ENCODE data around the gene IGSF8.

IGSF8 gene

GRCh38 chr1:160092366-160093068, 5.9 kb downstream of the IGSF8 start:
- no peak overlapping the region for H3K27ac ChIP-seq (ENCODE audit: low read length)
- H3K9ac ChIP-seq (ENCODE audit: low read length), result no peak overlapping the region
- peaks cover 25% of the 10 kb centered on the region for H3K4me1 ChIP-seq (ENCODE audit: control insufficient read depth, low read depth, low read length)
- no peaks in the 10 kb centered on the region for H3K9me3 ChIP-seq (ENCODE audit: control insufficient read depth, low read depth, low read length)
- H3K4me3 ChIP-seq (ENCODE audit: low read length), result no peak overlapping the region
- H3K36me3 ChIP-seq (ENCODE audit: control insufficient read depth, low read depth, low read length), result peaks cover 18% of the 10 kb centered on the region
- no peaks in the 10 kb centered on the region for H3K27me3 ChIP-seq (ENCODE audit: control insufficient read depth, insufficient read depth, low read length)

GRCh38 chr1:160091666-160092223, 6.7 kb downstream of the IGSF8 start:
- H3K27me3 ChIP-seq (ENCODE audit: control insufficient read depth, insufficient read depth, low read length), result no peaks in the 10 kb centered on the region
- peaks cover 18% of the 10 kb centered on the region for H3K36me3 ChIP-seq (ENCODE audit: control insufficient read depth, low read depth, low read length)
- no peak overlapping the region for H3K9ac ChIP-seq (ENCODE audit: low read length)
- H3K4me3 ChIP-seq (ENCODE audit: low read length), result no peak overlapping the region
- H3K4me1 ChIP-seq (ENCODE audit: control insufficient read depth, low read depth, low read length), result peaks cover 18% of the 10 kb centered on the region
- no peaks in the 10 kb centered on the region for H3K9me3 ChIP-seq (ENCODE audit: control insufficient read depth, low read depth, low read length)
- no peak overlapping the region for H3K27ac ChIP-seq (ENCODE audit: low read length)

DNA sequence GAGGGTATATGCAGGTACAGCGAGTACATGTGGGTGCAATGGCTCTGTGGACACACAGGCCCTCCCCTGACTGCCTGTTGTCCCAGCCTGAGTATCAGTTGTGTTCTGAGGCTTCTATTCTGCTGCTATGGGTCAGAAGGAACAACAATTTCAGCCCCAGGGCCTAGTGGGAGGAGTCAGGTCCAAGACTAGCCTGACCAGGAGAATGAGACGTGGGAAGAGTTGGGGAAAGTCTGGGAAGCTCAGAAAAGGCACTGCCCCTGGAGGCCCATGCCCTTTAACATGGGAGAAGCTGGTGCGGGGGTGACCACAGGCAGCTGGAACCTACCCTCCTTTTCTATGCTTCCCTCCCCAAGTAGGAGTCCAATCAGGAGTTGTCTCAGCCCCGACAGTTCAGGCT, 7.7 kb downstream of the IGSF8 start:
- Histone ChIP-seq H3K4me3 (ENCODE audit: low read length) (no peak overlapping the region), H3K36me3 (ENCODE audit: control insufficient read depth, low read depth, low read length) (peaks cover 18% of the 10 kb centered on the region), H3K4me1 (ENCODE audit: control insufficient read depth, low read depth, low read length) (peaks cover 12% of the 10 kb centered on the region), H3K9ac (ENCODE audit: low read length) (no peak overlapping the region), H3K9me3 (ENCODE audit: control insufficient read depth, low read depth, low read length) (no peaks in the 10 kb centered on the region), H3K27me3 (ENCODE audit: control insufficient read depth, insufficient read depth, low read length) (no peaks in the 10 kb centered on the region), H3K27ac (ENCODE audit: low read length) (no peak overlapping the region)

- Histone ChIP-seq H3K27ac (ENCODE audit: low read length) (no peak overlapping the region), H3K27me3 (ENCODE audit: control insufficient read depth, insufficient read depth, low read length) (peaks cover 6% of the 10 kb centered on the region), H3K9ac (ENCODE audit: low read length) (no peak overlapping the region), H3K4me3 (ENCODE audit: low read length) (no peak overlapping the region), H3K36me3 (ENCODE audit: control insufficient read depth, low read depth, low read length) (peaks cover 18% of the 10 kb centered on the region), H3K9me3 (ENCODE audit: control insufficient read depth, low read depth, low read length) (no peaks in the 10 kb centered on the region), H3K4me1 (ENCODE audit: control insufficient read depth, low read depth, low read length) (peaks cover 5% of the 10 kb centered on the region)
Measured at GRCh38 chr1:160089883-160090282, 8.5 kb downstream of the IGSF8 start.

DNA sequence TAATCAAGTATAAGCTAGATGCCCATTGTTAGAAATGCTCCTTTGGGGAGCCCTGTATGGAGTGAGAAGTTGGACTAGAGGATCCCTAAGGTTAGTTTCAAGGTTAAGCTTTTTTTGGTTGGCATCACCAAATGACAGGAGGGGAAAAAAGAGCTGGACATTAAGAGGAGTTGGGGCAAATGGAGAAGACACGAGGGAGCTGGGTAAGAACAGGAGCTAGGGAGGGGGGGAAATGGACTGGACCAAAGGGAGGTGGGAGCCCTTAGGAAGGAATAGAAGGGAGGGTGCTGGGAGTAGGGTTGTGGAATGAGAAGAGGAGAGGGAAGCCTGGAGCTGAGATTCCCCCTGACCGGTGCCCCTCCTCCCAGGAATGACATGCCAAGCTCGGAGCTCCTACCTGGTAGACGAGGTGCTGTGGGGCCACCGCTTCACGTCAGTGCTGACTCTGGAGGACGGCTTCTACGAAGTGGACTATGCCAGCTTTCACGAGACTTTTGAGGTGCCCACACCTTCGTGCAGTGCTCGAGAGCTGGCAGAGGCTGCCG, 11.2 kb downstream of the IGSF8 start:
- peaks cover 10% of the 10 kb centered on the region for H3K36me3 ChIP-seq (ENCODE audit: control insufficient read depth, low read depth, low read length)
- peaks cover 32% of the 10 kb centered on the region for H3K27me3 ChIP-seq (ENCODE audit: control insufficient read depth, insufficient read depth, low read length)

DNA sequence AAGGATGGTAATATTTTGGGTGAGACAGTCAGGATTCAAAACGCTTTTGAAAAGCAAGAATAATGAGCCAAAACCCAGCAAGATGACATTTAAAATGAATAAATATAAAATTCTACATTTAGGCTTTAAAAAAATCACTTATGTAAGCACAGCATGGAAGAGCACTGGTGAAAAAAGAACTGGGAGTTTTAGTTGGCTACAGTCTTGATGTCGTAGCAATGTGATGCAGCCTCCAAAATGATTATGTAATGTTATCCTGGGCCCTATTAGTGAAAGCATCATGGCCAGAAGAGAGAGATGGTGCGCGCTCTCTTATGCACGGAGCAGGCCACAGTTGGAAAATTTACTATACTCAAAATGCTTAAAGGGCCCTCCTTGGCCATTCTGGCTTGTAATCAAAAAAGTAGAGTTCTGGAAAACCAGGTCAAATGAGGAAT, 11.9 kb downstream of the IGSF8 start:
- H3K9me3 ChIP-seq (ENCODE audit: control insufficient read depth, low read depth, low read length), result no peaks in the 10 kb centered on the region

More for the DNA sequence above, 11.2 kb downstream of the IGSF8 start:
- H3K9me3 ChIP-seq (ENCODE audit: control insufficient read depth, low read depth, low read length), result no peaks in the 10 kb centered on the region
- no peak overlapping the region for H3K27ac ChIP-seq (ENCODE audit: low read length)
- H3K4me1 ChIP-seq (ENCODE audit: control insufficient read depth, low read depth, low read length), result peaks cover 5% of the 10 kb centered on the region
- H3K4me3 ChIP-seq (ENCODE audit: low read length), result no peak overlapping the region
- no peak overlapping the region for H3K9ac ChIP-seq (ENCODE audit: low read length)

GRCh38 chr1:160085686-160086455, 12.5 kb downstream of the IGSF8 start:
- H3K9me3 ChIP-seq (ENCODE audit: control insufficient read depth, low read depth, low read length), result no peaks in the 10 kb centered on the region
- H3K9ac ChIP-seq (ENCODE audit: low read length), result no peak overlapping the region
- no peak overlapping the region for H3K27ac ChIP-seq (ENCODE audit: low read length)
- H3K4me1 ChIP-seq (ENCODE audit: control insufficient read depth, low read depth, low read length), result peaks cover 5% of the 10 kb centered on the region
- no peak overlapping the region for H3K4me3 ChIP-seq (ENCODE audit: low read length)
- H3K36me3 ChIP-seq (ENCODE audit: control insufficient read depth, low read depth, low read length), result peaks cover 5% of the 10 kb centered on the region
- H3K27me3 ChIP-seq (ENCODE audit: control insufficient read depth, insufficient read depth, low read length), result peaks cover 45% of the 10 kb centered on the region

More for the DNA sequence above, 11.9 kb downstream of the IGSF8 start:
- no peak overlapping the region for H3K27ac ChIP-seq (ENCODE audit: low read length)
- H3K9ac ChIP-seq (ENCODE audit: low read length), result no peak overlapping the region
- peaks cover 5% of the 10 kb centered on the region for H3K4me1 ChIP-seq (ENCODE audit: control insufficient read depth, low read depth, low read length)
- no peak overlapping the region for H3K4me3 ChIP-seq (ENCODE audit: low read length)
- H3K36me3 ChIP-seq (ENCODE audit: control insufficient read depth, low read depth, low read length), result peaks cover 5% of the 10 kb centered on the region
- peaks cover 39% of the 10 kb centered on the region for H3K27me3 ChIP-seq (ENCODE audit: control insufficient read depth, insufficient read depth, low read length)

- Histone ChIP-seq H3K4me3 (ENCODE audit: low read length) (no peak overlapping the region), H3K27ac (ENCODE audit: low read length) (no peak overlapping the region), H3K9me3 (ENCODE audit: control insufficient read depth, low read depth, low read length) (no peaks in the 10 kb centered on the region), H3K27me3 (ENCODE audit: control insufficient read depth, insufficient read depth, low read length) (peaks cover 55% of the 10 kb centered on the region), H3K9ac (ENCODE audit: low read length) (no peak overlapping the region), H3K4me1 (ENCODE audit: control insufficient read depth, low read depth, low read length) (peaks cover 5% of the 10 kb centered on the region), H3K36me3 (ENCODE audit: control insufficient read depth, low read depth, low read length) (no peaks in the 10 kb centered on the region)
Measured at GRCh38 chr1:160084771-160085321, 13.6 kb downstream of the IGSF8 start.

- H3K36me3 ChIP-seq (ENCODE audit: control insufficient read depth, low read depth, low read length), result no peaks in the 10 kb centered on the region
- H3K27me3 ChIP-seq (ENCODE audit: control insufficient read depth, insufficient read depth, low read length), result peaks cover 62% of the 10 kb centered on the region
- no peak overlapping the region for H3K27ac ChIP-seq (ENCODE audit: low read length)
- no peaks in the 10 kb centered on the region for H3K9me3 ChIP-seq (ENCODE audit: control insufficient read depth, low read depth, low read length)
- H3K4me3 ChIP-seq (ENCODE audit: low read length), result no peak overlapping the region
- H3K9ac ChIP-seq (ENCODE audit: low read length), result no peak overlapping the region
- H3K4me1 ChIP-seq (ENCODE audit: control insufficient read depth, low read depth, low read length), result peaks cover 5% of the 10 kb centered on the region
Measured at GRCh38 chr1:160083968-160084770, 14.2 kb downstream of the IGSF8 start.

- Histone ChIP-seq H3K36me3 (ENCODE audit: control insufficient read depth, low read depth, low read length) (no peaks in the 10 kb centered on the region), H3K27me3 (ENCODE audit: control insufficient read depth, insufficient read depth, low read length) (peaks cover 66% of the 10 kb centered on the region)
Measured at GRCh38 chr1:160082926-160083325, 15.5 kb downstream of the IGSF8 start.

DNA sequence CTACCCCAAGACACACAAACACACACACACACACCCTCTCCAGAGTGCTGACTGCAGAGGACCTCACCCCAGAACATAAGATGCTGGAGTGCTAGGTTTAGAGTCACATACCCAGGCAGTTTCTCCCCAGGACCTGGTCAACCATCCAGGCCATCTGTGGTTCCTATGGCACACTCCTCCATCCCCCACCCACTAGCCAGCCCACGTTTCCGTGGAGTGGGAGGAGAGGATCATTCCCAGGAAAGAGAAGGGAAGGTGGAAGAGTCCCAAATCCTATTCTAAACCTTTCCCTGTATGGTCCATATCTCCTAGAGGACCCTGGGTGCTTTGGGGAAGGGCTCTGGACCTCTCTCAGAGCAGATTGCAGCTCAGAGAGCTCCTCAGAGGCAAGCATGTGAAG, 15.9 kb downstream of the IGSF8 start:
- no peak overlapping the region for H3K4me3 ChIP-seq (ENCODE audit: low read length)
- H3K9me3 ChIP-seq (ENCODE audit: control insufficient read depth, low read depth, low read length), result no peaks in the 10 kb centered on the region
- peaks cover 5% of the 10 kb centered on the region for H3K4me1 ChIP-seq (ENCODE audit: control insufficient read depth, low read depth, low read length)
- no peak overlapping the region for H3K27ac ChIP-seq (ENCODE audit: low read length)
- H3K36me3 ChIP-seq (ENCODE audit: control insufficient read depth, low read depth, low read length), result no peaks in the 10 kb centered on the region
- no peak overlapping the region for H3K9ac ChIP-seq (ENCODE audit: low read length)
- H3K27me3 ChIP-seq (ENCODE audit: control insufficient read depth, insufficient read depth, low read length), result peaks cover 66% of the 10 kb centered on the region

More at GRCh38 chr1:160082926-160083325, 15.5 kb downstream of the IGSF8 start:
- no peak overlapping the region for H3K4me3 ChIP-seq (ENCODE audit: low read length)
- H3K9ac ChIP-seq (ENCODE audit: low read length), result no peak overlapping the region
- no peaks in the 10 kb centered on the region for H3K9me3 ChIP-seq (ENCODE audit: control insufficient read depth, low read depth, low read length)
- no peak overlapping the region for H3K27ac ChIP-seq (ENCODE audit: low read length)
- H3K4me1 ChIP-seq (ENCODE audit: control insufficient read depth, low read depth, low read length), result peaks cover 5% of the 10 kb centered on the region
